RWPE2 (cell line): Measurements from ENCODE around the gene LAMA3.

Experiments used
- ATAC-seq: fragments of 200-7000 bp; cut with Tn5 transposase; 3 replicates; pipeline ENCODE4 v1.9.1; 2021; ENCODE audit warnings: low read depth
- DNase-seq: peaks from one replicate; pipeline ENCODE4 v3.0.0-alpha.2; 2020; ENCODE audit warnings: low spot score
- H3K27ac ChIP-seq: fragments of 450-650 bp; 2 replicates; pipeline ENCODE4 v1.5.1; 2017; ENCODE audit warnings: mild to moderate bottlenecking; ENCODE audit not compliant: poor library complexity, severe bottlenecking
- H3K27me3 ChIP-seq: fragments of 250-450 bp; sonication (Bioruptor Pico); 2 replicates; pipeline ENCODE4 v1.5.1; 2021; ENCODE audit warnings: mild to moderate bottlenecking, moderate library complexity; ENCODE audit not compliant: insufficient read depth, poor library complexity, severe bottlenecking
- H3K36me3 ChIP-seq: fragments of 250-450 bp; sonication (Bioruptor Pico); 2 replicates; pipeline ENCODE4 v1.5.1; 2020; ENCODE audit warnings: low read depth, mild to moderate bottlenecking, moderate library complexity
- H3K4me1 ChIP-seq: fragments of 250-450 bp; sonication (Bioruptor Pico); 2 replicates; pipeline ENCODE4 v1.5.1; 2021; ENCODE audit warnings: mild to moderate bottlenecking, moderate library complexity; ENCODE audit not compliant: insufficient read depth, poor library complexity, severe bottlenecking
- H3K4me3 ChIP-seq: fragments of 250-450 bp; sonication (Bioruptor Pico); 2 replicates; pipeline ENCODE4 v1.5.1; 2021; ENCODE audit warnings: mild to moderate bottlenecking, moderate library complexity; ENCODE audit not compliant: severe bottlenecking
- H3K9me3 ChIP-seq: fragments of 250-450 bp; sonication (Bioruptor Pico); 2 replicates; pipeline ENCODE4 v1.5.1; 2021; ENCODE audit warnings: mild to moderate bottlenecking, moderate library complexity; ENCODE audit not compliant: severe bottlenecking
- TF ChIP-seq, protein P1 (sequence below): fragments of 450-650 bp; IDR thresholded peaks from one replicate; pipeline ENCODE4 v1.5.1; 2017; ENCODE audit warnings: mild to moderate bottlenecking, moderate library complexity; ENCODE audit not compliant: poor library complexity, severe bottlenecking

LAMA3 gene

GRCh38 chr18:23936381-23936958 is 247.2 kb downstream of the LAMA3 start:
- no peaks in the 10 kb centered on the region for H3K27me3 ChIP-seq
- DNase-seq: no peak
- H3K27ac ChIP-seq: no peak overlapping the region
- no peaks in the 10 kb centered on the region for H3K9me3 ChIP-seq
- peaks cover 93% of the 10 kb centered on the region for H3K36me3 ChIP-seq
- peak; percentile 18; the same call in 2 of the 3 replicates for ATAC-seq
- H3K4me3 ChIP-seq: no peak overlapping the region
- TF ChIP-seq, protein P1, sequence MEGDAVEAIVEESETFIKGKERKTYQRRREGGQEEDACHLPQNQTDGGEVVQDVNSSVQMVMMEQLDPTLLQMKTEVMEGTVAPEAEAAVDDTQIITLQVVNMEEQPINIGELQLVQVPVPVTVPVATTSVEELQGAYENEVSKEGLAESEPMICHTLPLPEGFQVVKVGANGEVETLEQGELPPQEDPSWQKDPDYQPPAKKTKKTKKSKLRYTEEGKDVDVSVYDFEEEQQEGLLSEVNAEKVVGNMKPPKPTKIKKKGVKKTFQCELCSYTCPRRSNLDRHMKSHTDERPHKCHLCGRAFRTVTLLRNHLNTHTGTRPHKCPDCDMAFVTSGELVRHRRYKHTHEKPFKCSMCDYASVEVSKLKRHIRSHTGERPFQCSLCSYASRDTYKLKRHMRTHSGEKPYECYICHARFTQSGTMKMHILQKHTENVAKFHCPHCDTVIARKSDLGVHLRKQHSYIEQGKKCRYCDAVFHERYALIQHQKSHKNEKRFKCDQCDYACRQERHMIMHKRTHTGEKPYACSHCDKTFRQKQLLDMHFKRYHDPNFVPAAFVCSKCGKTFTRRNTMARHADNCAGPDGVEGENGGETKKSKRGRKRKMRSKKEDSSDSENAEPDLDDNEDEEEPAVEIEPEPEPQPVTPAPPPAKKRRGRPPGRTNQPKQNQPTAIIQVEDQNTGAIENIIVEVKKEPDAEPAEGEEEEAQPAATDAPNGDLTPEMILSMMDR: no peak
- H3K4me1 ChIP-seq: no peaks in the 10 kb centered on the region

DNA sequence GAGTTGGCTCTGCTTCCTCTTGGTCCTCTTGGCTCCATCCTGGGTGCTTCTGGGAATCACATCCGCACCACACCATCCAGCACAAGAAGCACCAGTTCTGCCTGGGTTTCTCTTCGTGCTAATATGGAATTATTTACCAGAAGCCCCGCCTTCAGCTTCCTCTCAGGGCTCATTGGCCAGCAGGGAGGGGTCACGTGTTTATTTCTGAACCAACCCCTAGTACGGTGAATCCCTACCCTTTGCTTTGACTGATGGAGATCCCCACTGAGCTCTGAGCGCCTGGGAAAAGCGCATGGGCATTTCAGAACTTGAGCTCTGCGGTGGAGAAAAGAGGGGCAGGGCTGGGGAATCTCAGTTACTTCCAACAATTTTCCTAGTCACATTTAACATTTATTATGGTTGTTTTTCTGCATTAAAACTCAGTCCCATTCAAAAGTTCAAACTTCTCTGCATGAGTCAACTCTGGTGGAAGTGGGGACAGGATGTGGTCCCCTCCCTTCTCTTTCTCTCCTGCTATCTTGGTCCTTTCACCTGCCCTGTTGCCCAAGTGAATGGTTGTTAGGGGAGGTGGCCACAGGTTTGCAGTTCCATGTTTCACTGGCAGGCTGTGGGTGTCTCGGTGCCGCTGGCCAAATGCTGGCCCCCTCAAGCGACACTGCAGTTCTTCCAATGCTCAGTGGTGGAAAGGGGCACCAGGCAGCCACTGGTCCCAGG is 248.9 kb downstream of the LAMA3 start:
- Histone ChIP-seq H3K9me3 (no peaks in the 10 kb centered on the region), H3K27me3 (no peaks in the 10 kb centered on the region), H3K36me3 (peaks cover 93% of the 10 kb centered on the region), H3K27ac (no peak overlapping the region), H3K4me3 (no peak overlapping the region), H3K4me1 (no peaks in the 10 kb centered on the region)
- DNase-seq (no peak), ATAC-seq (peak; percentile 24; the same call in 1 of the 3 replicates)
- TF ChIP-seq, protein P1: no peak

- ATAC-seq: no peak
- Histone ChIP-seq H3K36me3 (peaks cover 93% of the 10 kb centered on the region), H3K27me3 (no peaks in the 10 kb centered on the region), H3K4me1 (no peaks in the 10 kb centered on the region), H3K9me3 (no peaks in the 10 kb centered on the region), H3K27ac (no peak overlapping the region), H3K4me3 (no peak overlapping the region)
- DNase-seq: no peak
- TF ChIP-seq, protein P1: no peak
Measured at GRCh38 chr18:23938901-23939341, 249.7 kb downstream of the LAMA3 start.

DNA sequence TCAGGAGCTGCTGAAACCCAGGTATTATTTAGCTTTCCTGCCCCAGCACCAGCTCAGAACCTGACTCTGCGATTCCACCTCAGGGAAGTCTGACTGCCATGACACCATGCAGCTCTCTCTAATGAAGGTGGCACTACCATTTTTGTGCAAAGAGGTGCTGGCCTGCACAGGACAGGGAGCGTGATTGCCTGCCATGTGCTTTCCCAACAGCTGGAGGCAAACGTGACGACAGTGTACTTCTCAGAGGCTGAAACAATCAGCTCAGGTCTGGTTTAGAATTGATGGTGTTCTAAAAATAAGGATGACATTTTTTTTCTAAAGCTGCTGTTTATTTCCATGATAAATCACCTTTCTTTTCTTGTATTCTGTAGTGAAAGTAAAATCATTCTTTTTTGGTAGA is 250.1 kb downstream of the LAMA3 start:
- no peak for DNase-seq
- Histone ChIP-seq H3K27me3 (no peaks in the 10 kb centered on the region), H3K27ac (no peak overlapping the region), H3K9me3 (no peaks in the 10 kb centered on the region), H3K4me3 (no peak overlapping the region), H3K4me1 (no peaks in the 10 kb centered on the region), H3K36me3 (peaks cover 93% of the 10 kb centered on the region)
- TF ChIP-seq, protein P1: no peak
- no peak for ATAC-seq

GRCh38 chr18:23939896-23940295 is 250.6 kb downstream of the LAMA3 start:
- no peaks in the 10 kb centered on the region for H3K4me1 ChIP-seq
- no peak overlapping the region for H3K27ac ChIP-seq
- H3K36me3 ChIP-seq: peaks cover 93% of the 10 kb centered on the region
- TF ChIP-seq, protein P1: no peak
- no peak for DNase-seq
- H3K4me3 ChIP-seq: no peak overlapping the region
- no peaks in the 10 kb centered on the region for H3K9me3 ChIP-seq
- no peaks in the 10 kb centered on the region for H3K27me3 ChIP-seq
- no peak for ATAC-seq
